HEK293 (cell line): ENCODE results near the gene SPZ1.

Experiments
- TSHZ1 ChIP-seq: fragments of 450-650 bp; formaldehyde crosslinking; IDR thresholded peaks from 2 replicates; pipeline ENCODE4 v1.5.1; 2016; ENCODE audit warnings: missing biosample characterization, missing genetic modification characterization, borderline replicate concordance
- ZNF23 ChIP-seq: fragments of 450-650 bp; formaldehyde crosslinking; IDR thresholded peaks from 2 replicates; pipeline ENCODE4 v1.5.1; 2016; ENCODE audit warnings: missing biosample characterization, missing genetic modification characterization, borderline replicate concordance
- ZNF266 ChIP-seq: fragments of 450-650 bp; formaldehyde crosslinking; IDR thresholded peaks from 2 replicates; pipeline ENCODE4 v1.5.1; 2016; ENCODE audit warnings: missing biosample characterization, missing genetic modification characterization, low read depth
- ZNF423 ChIP-seq: fragments of 450-650 bp; formaldehyde crosslinking; IDR thresholded peaks from 2 replicates; pipeline ENCODE4 v1.5.1; 2016; ENCODE audit warnings: missing biosample characterization, missing genetic modification characterization

- TF ChIP-seq ZNF423 (no peak), TSHZ1 (no peak), ZNF23 (no peak), ZNF266 (tag by site-specific recombination) (no peak)
Observed at GRCh38 chr5:80364892-80365291, 45.1 kb downstream of the SPZ1 start.
